HFF-Myc (cell line): ENCODE measurements around the gene IMMP2L.
A peak's percentile ranks its signal among the peaks of the same experiment; 100 is the strongest.

Source experiments
- DNase-seq: peaks from one replicate; pipeline ENCODE4 v3.0.0-alpha.2; 2011; ENCODE audit warnings: low read depth; ENCODE audit errors: extremely low read depth
- H3K4me3 ChIP-seq: replicated peaks from 2 replicates; pipeline ENCODE4 v1.5.1; 2011; ENCODE audit warnings: low read depth, mild to moderate bottlenecking, control low read depth, low read length
- CTCF ChIP-seq: IDR thresholded peaks from 2 replicates; pipeline ENCODE4 v1.5.1; 2012; ENCODE audit warnings: mild to moderate bottlenecking, low read depth, low read length, control low read depth; ENCODE audit errors: missing control alignments

Gene IMMP2L

GRCh38 chr7:111146136-111146535 is 416.2 kb downstream of the IMMP2L start:
- DNase-seq, result no peak
- no peak overlapping the region for H3K4me3 ChIP-seq
- no peak for TF ChIP-seq CTCF

GRCh38 chr7:111145472-111145871 is 416.8 kb downstream of the IMMP2L start:
- no peak for TF ChIP-seq CTCF
- DNase-seq, result no peak
- H3K4me3 ChIP-seq, result no peak overlapping the region

- TF ChIP-seq CTCF, result no peak
- no peak for DNase-seq
- H3K4me3 ChIP-seq, result no peak overlapping the region
These were observed 422.0 kb downstream of the IMMP2L start for GRCh38 chr7:111140091-111140865.

GRCh38 chr7:111138586-111138985 is 423.7 kb downstream of the IMMP2L start:
- DNase-seq, result no peak

GRCh38 chr7:111138193-111138569 is 424.1 kb downstream of the IMMP2L start:
- DNase-seq, result peak; percentile 65

More at GRCh38 chr7:111138586-111138985, 423.7 kb downstream of the IMMP2L start:
- no peak for TF ChIP-seq CTCF
- H3K4me3 ChIP-seq, result no peak overlapping the region

GRCh38 chr7:111137296-111138192 is 424.7 kb downstream of the IMMP2L start:
- no peak for TF ChIP-seq CTCF
- H3K4me3 ChIP-seq, result no peak overlapping the region
- no peak for DNase-seq

More at GRCh38 chr7:111138193-111138569, 424.1 kb downstream of the IMMP2L start:
- no peak for TF ChIP-seq CTCF
- H3K4me3 ChIP-seq, result no peak overlapping the region
